Subcutaneous abdominal adipose tissue (tissue), 5 donors: Measurements from ENCODE around the gene PSMB8.
A peak's percentile ranks its signal among the peaks of the same experiment; 100 is the strongest.

Source experiments
- H3K27ac ChIP-seq: one replicate; pipeline ENCODE4 v1.7.0; 2013; ENCODE audit warnings: low read depth, mild to moderate bottlenecking, inconsistent platforms, low read length, moderate library complexity
- H3K27me3 ChIP-seq, 5 donors: one replicate each; pipeline ENCODE4 v1.7.0; 2013; ENCODE audit warnings: low read length in 5 of 5, inconsistent platforms in 1 of 5; ENCODE audit not compliant: control insufficient read depth in 5 of 5, insufficient read depth in 4 of 5
- H3K36me3 ChIP-seq, 5 donors: one replicate each; pipeline ENCODE4 v1.7.0; 2013; ENCODE audit warnings: low read length in 5 of 5; ENCODE audit not compliant: control insufficient read depth in 5 of 5, insufficient read depth in 5 of 5
- H3K4me1 ChIP-seq, 5 donors: one replicate each; pipeline ENCODE4 v1.7.0; 2013; ENCODE audit warnings: low read length in 5 of 5, mild to moderate bottlenecking in 3 of 5, moderate library complexity in 1 of 5; ENCODE audit not compliant: control insufficient read depth in 5 of 5, insufficient read depth in 5 of 5
- H3K4me3 ChIP-seq, 5 donors: one replicate each; pipeline ENCODE4 v1.7.0; 2013; ENCODE audit warnings: low read length in 5 of 5, low read depth in 1 of 5
- H3K9ac ChIP-seq, 5 donors: one replicate each; pipeline ENCODE4 v1.7.0; 2013; ENCODE audit warnings: low read length in 5 of 5, mild to moderate bottlenecking in 4 of 5, moderate library complexity in 3 of 5
- H3K9me3 ChIP-seq, 5 donors: one replicate each; pipeline ENCODE4 v1.7.0; 2013; ENCODE audit warnings: low read length in 5 of 5; ENCODE audit not compliant: control insufficient read depth in 5 of 5
- donor health status: healthy.
- donor health status: healthy.
- donor health status: healthy.
- donor health status: healthy.
- donor health status: healthy.

PSMB8 gene

GRCh38 chr6:32847795-32848194 lies 3.9 kb upstream of the PSMB8 start:
- H3K27me3 ChIP-seq: no peaks in the 10 kb centered on the region
- H3K4me3 ChIP-seq: no peak overlapping the region
- H3K9ac ChIP-seq: no peak overlapping the region
- no peak overlapping the region for H3K27ac ChIP-seq
- peaks cover 5 to 63% (median 53%) of the 10 kb centered on the region in 5 donors for H3K36me3 ChIP-seq
- no peaks in the 10 kb centered on the region for H3K9me3 ChIP-seq
- H3K4me1 ChIP-seq: peaks cover 0 to 76% (median 42%) of the 10 kb centered on the region in 5 donors

- no peaks in the 10 kb centered on the region for H3K27me3 ChIP-seq
- H3K4me1 ChIP-seq: peaks cover 0 to 76% (median 39%) of the 10 kb centered on the region in 5 donors
- no peaks in the 10 kb centered on the region for H3K9me3 ChIP-seq
- H3K27ac ChIP-seq: no peak overlapping the region
- no peak overlapping the region for H3K4me3 ChIP-seq
- no peak overlapping the region for H3K9ac ChIP-seq
- peaks cover 5 to 70% (median 58%) of the 10 kb centered on the region in 5 donors for H3K36me3 ChIP-seq
Measured at GRCh38 chr6:32847004-32847403, 3.2 kb upstream of the PSMB8 start.

GRCh38 chr6:32845384-32845884 lies 1.6 kb upstream of the PSMB8 start:
- no peaks in the 10 kb centered on the region for H3K27me3 ChIP-seq
- peaks cover 5 to 70% (median 58%) of the 10 kb centered on the region in 5 donors for H3K36me3 ChIP-seq
- H3K9ac ChIP-seq: no peak overlapping the region
- H3K4me1 ChIP-seq: peaks cover 0 to 63% (median 34%) of the 10 kb centered on the region in 5 donors
- peak overlapping the region; percentile 96 for H3K27ac ChIP-seq
- H3K9me3 ChIP-seq: no peaks in the 10 kb centered on the region
- peak overlapping the region in 4 of 5 donors; percentile 27 to 94 (median 84) for H3K4me3 ChIP-seq

GRCh38 chr6:32844839-32845383 lies 1.1 kb upstream of the PSMB8 start:
- Histone ChIP-seq H3K9me3 (no peaks in the 10 kb centered on the region), H3K36me3 (peaks cover 5 to 67% (median 52%) of the 10 kb centered on the region in 5 donors), H3K9ac (peak overlapping the region in 2 of 5 donors; percentile 81 to 93)

GRCh38 chr6:32843331-32843978 lies 392 bp downstream of the PSMB8 start:
- H3K27ac ChIP-seq: peak overlapping the region; percentile 96
- H3K27me3 ChIP-seq: no peaks in the 10 kb centered on the region
- peak overlapping the region; percentile 75 to 93 (median 81) for H3K9ac ChIP-seq
- peaks cover 0 to 61% (median 36%) of the 10 kb centered on the region in 5 donors for H3K4me1 ChIP-seq
- H3K9me3 ChIP-seq: no peaks in the 10 kb centered on the region
- peak overlapping the region; percentile 77 to 94 (median 91) for H3K4me3 ChIP-seq
- H3K36me3 ChIP-seq: peaks cover 5 to 56% (median 41%) of the 10 kb centered on the region in 5 donors

More at GRCh38 chr6:32844839-32845383, 1.1 kb upstream of the PSMB8 start:
- H3K27ac ChIP-seq: peak overlapping the region; percentile 96
- H3K4me3 ChIP-seq: peak overlapping the region; percentile 77 to 94 (median 91)
- peaks cover 0 to 58% (median 34%) of the 10 kb centered on the region in 5 donors for H3K4me1 ChIP-seq
- no peaks in the 10 kb centered on the region for H3K27me3 ChIP-seq

GRCh38 chr6:32842690-32843089 lies 1.2 kb downstream of the PSMB8 start:
- peak overlapping the region in 1 of 5 donors; percentile 38 for H3K9ac ChIP-seq
- peak overlapping the region in 3 of 5 donors; percentile 77 to 94 (median 91) for H3K4me3 ChIP-seq
- H3K27me3 ChIP-seq: no peaks in the 10 kb centered on the region
- no peaks in the 10 kb centered on the region for H3K9me3 ChIP-seq
- peaks cover 0 to 61% (median 41%) of the 10 kb centered on the region in 5 donors for H3K4me1 ChIP-seq
- no peak overlapping the region for H3K27ac ChIP-seq
- peaks cover 0 to 49% (median 34%) of the 10 kb centered on the region in 5 donors for H3K36me3 ChIP-seq

GRCh38 chr6:32842021-32842650 lies 1.7 kb downstream of the PSMB8 start:
- no peak overlapping the region for H3K9ac ChIP-seq
- peak overlapping the region in 2 of 5 donors; percentile 77 to 94 for H3K4me3 ChIP-seq
- peaks cover 0 to 43% (median 29%) of the 10 kb centered on the region in 5 donors for H3K36me3 ChIP-seq
- H3K27ac ChIP-seq: peak overlapping the region; percentile 5
- no peaks in the 10 kb centered on the region for H3K27me3 ChIP-seq
- H3K4me1 ChIP-seq: peaks cover 0 to 64% (median 44%) of the 10 kb centered on the region in 5 donors
- H3K9me3 ChIP-seq: no peaks in the 10 kb centered on the region

- no peak overlapping the region for H3K27ac ChIP-seq
- H3K9me3 ChIP-seq: no peaks in the 10 kb centered on the region
- H3K36me3 ChIP-seq: peaks cover 0 to 37% (median 18%) of the 10 kb centered on the region in 5 donors
- H3K9ac ChIP-seq: no peak overlapping the region
- peaks cover 0 to 52% (median 43%) of the 10 kb centered on the region in 5 donors for H3K4me1 ChIP-seq
- no peaks in the 10 kb centered on the region for H3K27me3 ChIP-seq
- no peak overlapping the region for H3K4me3 ChIP-seq
Measured at GRCh38 chr6:32840604-32841246, 3.1 kb downstream of the PSMB8 start.

GRCh38 chr6:32839356-32839755 lies 4.5 kb downstream of the PSMB8 start:
- H3K9me3 ChIP-seq: no peaks in the 10 kb centered on the region
- H3K4me1 ChIP-seq: peaks cover 0 to 38% (median 31%) of the 10 kb centered on the region in 5 donors
- H3K36me3 ChIP-seq: peaks cover 4 to 46% (median 25%) of the 10 kb centered on the region in 5 donors
- no peak overlapping the region for H3K9ac ChIP-seq
- no peak overlapping the region for H3K4me3 ChIP-seq
- peak overlapping the region; percentile 92 for H3K27ac ChIP-seq
- H3K27me3 ChIP-seq: no peaks in the 10 kb centered on the region
